Activated B cell treated with CpG ODN at 0.5 μM for 24 hours (primary cell): ENCODE data around the gene ZCCHC8. TPM values are rescaled to one million over a fixed set of nuclear protein-coding genes. Genes with fewer than 3 reads are reported as not detected.
"Not testable (repeated sequence)": the region's sequence is repeated elsewhere in the genome, so short reads cannot be mapped to it uniquely, and the experiment has no call there.

Experiments used
- ATAC-seq: fragments of 200-7000 bp; cut with Tn5 transposase; one replicate; pipeline ENCODE4 v1.10.0; 2021; ENCODE audit warnings: low read depth, mild to moderate bottlenecking, moderate library complexity
- CTCF ChIA-PET: fragments of 350-600 bp; sonication (Branson Sonifier 250); formaldehyde crosslinking; loops from one replicate; lab custom pipeline; 2021; ENCODE audit warnings: antibody characterized with exemption; lab: Charles Lee
- POLR2A ChIA-PET: fragments of 350-600 bp; sonication (Branson Sonifier 250); formaldehyde crosslinking; loops from one replicate; lab custom pipeline; 2021; ENCODE audit warnings: antibody characterized with exemption; lab: Charles Lee
- DNase-seq: peaks from one replicate; pipeline ENCODE4 v3.0.0; 2022
- H3K27ac Mint-ChIP-seq: one replicate; pipeline ENCODE4 v1.8.0; 2020; ENCODE audit warnings: mixed read lengths
- H3K27me3 Mint-ChIP-seq: one replicate; pipeline ENCODE4 v1.8.0; 2021; ENCODE audit warnings: mixed read lengths
- H3K36me3 Mint-ChIP-seq: one replicate; pipeline ENCODE4 v1.8.0; 2021; ENCODE audit warnings: low read depth, mixed read lengths
- H3K4me1 Mint-ChIP-seq: one replicate; pipeline ENCODE4 v1.8.0; 2021; ENCODE audit warnings: mixed read lengths
- H3K4me3 Mint-ChIP-seq: one replicate; pipeline ENCODE4 v1.8.0; 2020; ENCODE audit warnings: mild to moderate bottlenecking, mixed read lengths
- H3K9me3 Mint-ChIP-seq: one replicate; pipeline ENCODE4 v1.8.0; 2020; ENCODE audit warnings: mixed read lengths
- CTCF ChIP-seq: fragments of 200-600 bp; IDR thresholded peaks from one replicate; pipeline ENCODE4 v1.8.0; 2022; ENCODE audit warnings: antibody characterized with exemption, mild to moderate bottlenecking
- intact Hi-C: fragments of 100-400 bp; cut with micrococcal nuclease; formaldehyde crosslinking; loops from one replicate; pipeline ENCODE4 v1.15.1; 2024
- total RNA-seq: library from RNA; stranded (reverse); gene quantifications from 2 replicates; pipeline ENCODE4 v1.2.3, GENCODE V29; 2022

Gene ZCCHC8
- total RNA-seq, 1 donor from 2014 or later = 48.0 TPM

DNA sequence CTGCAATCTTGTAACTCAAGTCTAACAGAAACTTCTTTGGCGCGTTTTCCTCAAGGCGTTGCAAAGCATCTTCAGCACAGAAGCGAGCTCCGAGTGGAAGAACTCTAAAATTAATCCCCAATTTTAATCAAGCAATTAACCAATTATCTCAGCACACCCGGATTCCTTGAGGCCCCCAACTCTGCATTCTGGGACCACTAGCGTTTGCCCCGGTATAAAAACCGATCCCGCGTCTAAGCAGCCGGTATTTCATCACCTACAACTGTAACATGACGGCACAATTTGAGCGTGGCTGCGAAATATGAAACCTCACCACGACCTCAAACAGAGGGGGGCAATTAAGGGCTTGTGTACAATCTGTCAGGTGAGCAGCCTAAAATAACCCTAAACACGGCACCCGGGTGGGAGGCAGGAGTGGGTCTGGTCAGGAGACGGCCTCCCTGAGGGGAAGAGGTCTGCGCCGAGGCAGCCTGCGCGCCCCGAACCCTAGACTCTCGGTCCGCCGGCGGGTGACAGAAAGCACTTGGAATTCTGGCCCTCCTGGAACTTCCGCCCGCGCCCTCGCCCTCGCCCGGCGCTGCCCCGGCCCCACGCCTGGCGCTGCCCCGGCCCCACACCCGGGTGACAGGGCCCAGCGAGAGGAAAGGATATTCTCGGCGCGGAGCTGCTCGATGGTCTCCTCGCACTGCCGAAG is 594 bp downstream of the ZCCHC8 start:
- ATAC-seq (no peak), DNase-seq (no peak)
- Mint-ChIP-seq H3K27me3 (no peaks in the 10 kb centered on the region), H3K27ac (peak overlapping the region; percentile 97), H3K4me3 (peak overlapping the region; percentile 97), H3K4me1 (peaks cover 44% of the 10 kb centered on the region), H3K9me3 (no peaks in the 10 kb centered on the region), H3K36me3 (peaks cover 46% of the 10 kb centered on the region)
- no peak for TF ChIP-seq CTCF
- CTCF ChIA-PET = interaction anchor here (0.9 to 2.8 kb wide), 6 partner anchors 21 to 144 kb away, joined by 3 to 11 read pairs (median 6); partner anchors contain the start of genes CLIP1, KNTC1 and RSRC2
- intact Hi-C loops = loop anchor here (2.0 to 5.0 kb wide), 5 partner anchors 47 to 421 kb away; partner anchors contain the start of genes CLIP1, HCAR1 and MLXIP
- POLR2A ChIA-PET = interaction anchor here (0.5 to 6.9 kb wide), 26 partner anchors 9 to 1965 kb away, joined by 3 to 202 read pairs (median 6); partner anchors contain the start of genes CLIP1, DENR, DIABLO and KNTC1

- DNase-seq (no peak), ATAC-seq (no peak)
- peaks cover 45% of the 10 kb centered on the region for H3K36me3 Mint-ChIP-seq
- H3K9me3 Mint-ChIP-seq = no peaks in the 10 kb centered on the region
- ChIA-PET CTCF (interaction anchor here (1.2 kb wide), 1 partner anchor 96 kb away, joined by 6 read pairs; no protein-coding TSS in a partner anchor), POLR2A (no interaction called here)
- H3K4me1 Mint-ChIP-seq = peaks cover 44% of the 10 kb centered on the region
- intact Hi-C loops = no loop called here
- H3K27me3 Mint-ChIP-seq = no peaks in the 10 kb centered on the region
- H3K27ac Mint-ChIP-seq = peak overlapping the region; percentile 1
- no peak for TF ChIP-seq CTCF
- H3K4me3 Mint-ChIP-seq = no peak overlapping the region
Observed at GRCh38 chr12:122495258-122495657, 5.5 kb downstream of the ZCCHC8 start.

- H3K27ac Mint-ChIP-seq, H3K9me3 Mint-ChIP-seq, intact Hi-C loops, H3K4me3 Mint-ChIP-seq, DNase-seq, CTCF ChIA-PET, ATAC-seq, H3K27me3 Mint-ChIP-seq, POLR2A ChIA-PET: not testable (repeated sequence)
- H3K36me3 Mint-ChIP-seq = peaks cover 54% of the 10 kb centered on the region
- peaks cover 27% of the 10 kb centered on the region for H3K4me1 Mint-ChIP-seq
Observed at GRCh38 chr12:122493222-122493621, 7.5 kb downstream of the ZCCHC8 start.

DNA sequence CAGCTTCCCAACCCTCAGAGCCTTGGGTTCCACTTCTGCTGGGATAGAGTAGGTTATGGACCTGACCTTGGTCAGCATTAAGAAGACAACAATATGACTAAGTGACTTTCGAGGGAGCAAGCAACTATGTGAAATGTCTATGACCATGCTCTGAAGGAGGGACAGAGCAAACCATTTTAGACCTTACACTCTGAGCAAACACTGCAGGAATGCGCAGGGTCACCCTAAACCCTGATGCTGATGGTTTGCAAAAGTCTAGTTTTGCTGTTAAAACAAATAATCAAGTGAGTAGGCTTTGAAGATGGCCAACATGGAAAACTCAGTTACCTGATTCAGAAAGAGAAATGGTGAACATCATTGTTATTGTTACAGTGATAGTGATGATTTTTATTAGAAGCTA is 8.7 kb downstream of the ZCCHC8 start:
- Mint-ChIP-seq H3K27ac (no peak overlapping the region), H3K9me3 (no peaks in the 10 kb centered on the region), H3K4me3 (no peak overlapping the region), H3K27me3 (no peaks in the 10 kb centered on the region), H3K4me1 (peaks cover 22% of the 10 kb centered on the region), H3K36me3 (peaks cover 59% of the 10 kb centered on the region)
- no peak for ATAC-seq
- POLR2A ChIA-PET = interaction anchor here (0.7 to 1.2 kb wide), 2 partner anchors 9 to 702 kb away, joined by 4 to 6 read pairs; partner anchors contain the start of gene ZCCHC8
- intact Hi-C loops = no loop called here
- CTCF ChIA-PET = interaction anchor here (0.7 kb wide), 1 partner anchor 76 kb away, joined by 4 read pairs; no protein-coding TSS in a partner anchor
- no peak for TF ChIP-seq CTCF
- DNase-seq = no peak

DNA sequence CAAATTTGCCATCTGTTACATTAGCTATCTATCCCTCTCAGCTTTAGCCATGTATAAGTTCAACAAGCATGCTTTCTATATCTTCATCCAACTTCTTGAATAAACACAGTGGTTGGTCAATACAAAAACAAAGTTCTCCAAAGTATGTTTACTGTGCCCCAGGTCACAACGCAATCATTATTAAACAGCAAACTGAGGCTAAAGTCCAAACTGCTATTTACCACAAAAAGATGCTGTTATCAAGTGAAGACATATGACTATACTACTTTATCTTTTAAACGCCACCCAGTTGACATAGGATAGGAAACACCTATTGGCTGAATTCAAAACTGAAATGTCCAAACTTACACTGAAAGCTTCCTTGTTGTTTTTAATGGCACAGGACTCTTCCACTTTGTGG is 11.7 kb downstream of the ZCCHC8 start:
- DNase-seq = no peak
- H3K27me3 Mint-ChIP-seq = no peaks in the 10 kb centered on the region
- no peak overlapping the region for H3K27ac Mint-ChIP-seq
- no peak for ATAC-seq
- H3K36me3 Mint-ChIP-seq = peaks cover 74% of the 10 kb centered on the region
- ChIA-PET CTCF (interaction anchor here (1.1 to 1.2 kb wide), 2 partner anchors 17 to 133 kb away, joined by 3 read pairs; no protein-coding TSS in a partner anchor), POLR2A (interaction anchor here (1.5 kb wide), 1 partner anchor 12 kb away, joined by 4 read pairs; the partner anchor contains the start of gene ZCCHC8)
- peaks cover 16% of the 10 kb centered on the region for H3K4me1 Mint-ChIP-seq
- no peak overlapping the region for H3K4me3 Mint-ChIP-seq
- H3K9me3 Mint-ChIP-seq = no peaks in the 10 kb centered on the region
- intact Hi-C loops = no loop called here
- TF ChIP-seq CTCF = no peak

GRCh38 chr12:122487807-122488206 is 12.9 kb downstream of the ZCCHC8 start:
- ATAC-seq, CTCF ChIA-PET, H3K27me3 Mint-ChIP-seq, intact Hi-C loops, H3K9me3 Mint-ChIP-seq, H3K4me3 Mint-ChIP-seq, DNase-seq, H3K4me1 Mint-ChIP-seq, POLR2A ChIA-PET, H3K27ac Mint-ChIP-seq: not testable (repeated sequence)
- peaks cover 82% of the 10 kb centered on the region for H3K36me3 Mint-ChIP-seq
